ENCODE data around the gene TBXAS1.

- TF ChIP-seq CTCF (conservative IDR thresholded peaks at IDR 0.05) (no peak), EZH2 (IDR thresholded peaks at IDR 0.05; ENCODE audit: low read depth) (no peak)
Measured at GRCh38 chr7:140047197-140047596, 218.1 kb downstream of the TBXAS1 start.
